Measurements from ENCODE around the gene CCDC85C. TPM values are rescaled to one million over a fixed set of nuclear protein-coding genes. Genes with fewer than 3 reads are reported as not detected.
"Not testable (repeated sequence)": the region's sequence is repeated elsewhere in the genome, so short reads cannot be mapped to it uniquely, and the experiment has no call there.

The CCDC85C gene
- polyA plus RNA-seq (2012; ENCODE audit: insufficient read depth, insufficient read length) = 24.5 TPM

GRCh38 chr14:99603471-99604277 is at the start of gene CCDC85C:
TSS of gene CCDC85C (minus strand) at chr14:99604207. CDS start at chr14:99603959, 248 bp downstream.
- DNase-seq (ENCODE audit: low read depth, low spot score) = peak; percentile 39
- peak within 1 kb of the TSS; percentile 87 for H3K4me3 ChIP-seq (ENCODE audit: low read length)

GRCh38 chr14:99651953-99652746 is 48.1 kb upstream of the CCDC85C start:
- DNase-seq (ENCODE audit: low read depth, low spot score) = no peak
- H3K4me3 ChIP-seq (ENCODE audit: low read length) = no peak overlapping the region

GRCh38 chr14:99650189-99650588 is 46.2 kb upstream of the CCDC85C start:
- no peak for DNase-seq (ENCODE audit: low read depth, low spot score)
- no peak overlapping the region for H3K4me3 ChIP-seq (ENCODE audit: low read length)

- H3K4me3 ChIP-seq (ENCODE audit: low read length) = no peak overlapping the region
- DNase-seq (ENCODE audit: low read depth, low spot score) = no peak
These were observed 45.6 kb upstream of the CCDC85C start for GRCh38 chr14:99649643-99650042.

GRCh38 chr14:99649219-99649618 is 45.2 kb upstream of the CCDC85C start:
- no peak for DNase-seq (ENCODE audit: low read depth, low spot score)
- H3K4me3 ChIP-seq (ENCODE audit: low read length) = no peak overlapping the region

- H3K4me3 ChIP-seq (ENCODE audit: low read length) = no peak overlapping the region
- no peak for DNase-seq (ENCODE audit: low read depth, low spot score)
These were observed 44.2 kb upstream of the CCDC85C start for GRCh38 chr14:99648027-99648784.

GRCh38 chr14:99647411-99647810 is 43.4 kb upstream of the CCDC85C start:
- DNase-seq (ENCODE audit: low read depth, low spot score) = no peak
- no peak overlapping the region for H3K4me3 ChIP-seq (ENCODE audit: low read length)

GRCh38 chr14:99645545-99646505 is 41.8 kb upstream of the CCDC85C start:
- no peak overlapping the region for H3K4me3 ChIP-seq (ENCODE audit: low read length)
- no peak for DNase-seq (ENCODE audit: low read depth, low spot score)

GRCh38 chr14:99644723-99645544 is 40.9 kb upstream of the CCDC85C start, which contains the start of gene HHIPL1:
TSS of gene HHIPL1 (plus strand) at chr14:99645129. CDS start at chr14:99645208, 79 bp downstream.
- no peak within 1 kb of the TSS for H3K4me3 ChIP-seq (ENCODE audit: low read length)
- no peak for DNase-seq (ENCODE audit: low read depth, low spot score)

- no peak for DNase-seq (ENCODE audit: low read depth, low spot score)
- H3K4me3 ChIP-seq (ENCODE audit: low read length) = no peak overlapping the region
These were observed 40.1 kb upstream of the CCDC85C start for GRCh38 chr14:99644035-99644587.

- DNase-seq (ENCODE audit: low read depth, low spot score) = no peak
- H3K4me3 ChIP-seq (ENCODE audit: low read length) = no peak overlapping the region
These were observed 39.3 kb upstream of the CCDC85C start for GRCh38 chr14:99643343-99643742.

- not testable (repeated sequence) for H3K4me3 ChIP-seq (ENCODE audit: low read length); DNase-seq (ENCODE audit: low read depth, low spot score)
These were observed 38.8 kb upstream of the CCDC85C start for GRCh38 chr14:99642771-99643170.

- H3K4me3 ChIP-seq (ENCODE audit: low read length) = no peak overlapping the region
These were observed 33.6 kb upstream of the CCDC85C start for GRCh38 chr14:99637624-99638023.

GRCh38 chr14:99636487-99636886 is 32.5 kb upstream of the CCDC85C start:
- H3K4me3 ChIP-seq (ENCODE audit: low read length) = no peak overlapping the region

More at GRCh38 chr14:99637624-99638023, 33.6 kb upstream of the CCDC85C start:
- no peak for DNase-seq (ENCODE audit: low read depth, low spot score)

GRCh38 chr14:99635116-99635515 is 31.1 kb upstream of the CCDC85C start:
- DNase-seq (ENCODE audit: low read depth, low spot score) = no peak
- H3K4me3 ChIP-seq (ENCODE audit: low read length) = no peak overlapping the region

More at GRCh38 chr14:99636487-99636886, 32.5 kb upstream of the CCDC85C start:
- no peak for DNase-seq (ENCODE audit: low read depth, low spot score)

- no peak overlapping the region for H3K4me3 ChIP-seq (ENCODE audit: low read length)
- no peak for DNase-seq (ENCODE audit: low read depth, low spot score)
These were observed 30.4 kb upstream of the CCDC85C start for GRCh38 chr14:99634443-99634842.

GRCh38 chr14:99633918-99634317 is 29.9 kb upstream of the CCDC85C start:
- no peak for DNase-seq (ENCODE audit: low read depth, low spot score)
- H3K4me3 ChIP-seq (ENCODE audit: low read length) = no peak overlapping the region

Measured in Jurkat, Clone E6-1 (cell line).